Measurements from ENCODE around the gene SGCA. TPM values are rescaled to one million over a fixed set of nuclear protein-coding genes. Genes with fewer than 3 reads are reported as not detected.

The SGCA gene
- total RNA-seq, 1 donor from 2014 or later = 0.54 TPM

- intact Hi-C loops (cut with micrococcal nuclease) = no loop called here
Observed at GRCh38 chr17:50207315-50207714, 41.5 kb downstream of the SGCA start.

- intact Hi-C loops (cut with micrococcal nuclease) = no loop called here
Observed at GRCh38 chr17:50207792-50208567, 42.2 kb downstream of the SGCA start.

- intact Hi-C loops (cut with micrococcal nuclease) = no loop called here
Observed at GRCh38 chr17:50208611-50209061, 42.8 kb downstream of the SGCA start.

- intact Hi-C loops (cut with micrococcal nuclease) = no loop called here
Observed at GRCh38 chr17:50209133-50209471, 43.3 kb downstream of the SGCA start.

GRCh38 chr17:50209472-50210239 lies 43.9 kb downstream of the SGCA start:
- intact Hi-C loops (cut with micrococcal nuclease) = no loop called here

- intact Hi-C loops (cut with micrococcal nuclease) = no loop called here
Observed at GRCh38 chr17:50210240-50211225, 44.7 kb downstream of the SGCA start.

GRCh38 chr17:50211249-50212120 lies 45.7 kb downstream of the SGCA start:
- intact Hi-C loops (cut with micrococcal nuclease) = no loop called here

- intact Hi-C loops (cut with micrococcal nuclease) = no loop called here
Observed at GRCh38 chr17:50212121-50212843, 46.5 kb downstream of the SGCA start.

- intact Hi-C loops (cut with micrococcal nuclease) = no loop called here
Observed at GRCh38 chr17:50213026-50214022, 47.5 kb downstream of the SGCA start.

- intact Hi-C loops (cut with micrococcal nuclease) = no loop called here
Observed at GRCh38 chr17:50214976-50215760, 49.4 kb downstream of the SGCA start.

- intact Hi-C loops (cut with micrococcal nuclease) = no loop called here
Observed at GRCh38 chr17:50217591-50217990, 51.8 kb downstream of the SGCA start.

GRCh38 chr17:50218071-50218759 lies 52.4 kb downstream of the SGCA start:
- intact Hi-C loops (cut with micrococcal nuclease) = no loop called here

- intact Hi-C loops (cut with micrococcal nuclease) = no loop called here
Observed at GRCh38 chr17:50218771-50219315, 53.0 kb downstream of the SGCA start.

- intact Hi-C loops (cut with micrococcal nuclease) = no loop called here
Observed at GRCh38 chr17:50219342-50219741, 53.5 kb downstream of the SGCA start.

- intact Hi-C loops (cut with micrococcal nuclease) = no loop called here
Observed at GRCh38 chr17:50219939-50220465, 54.2 kb downstream of the SGCA start.

GRCh38 chr17:50220811-50221210 lies 55.0 kb downstream of the SGCA start:
- intact Hi-C loops (cut with micrococcal nuclease) = no loop called here
